Mesenchymal stem cell (in vitro differentiated cells and primary cell): Measurements from ENCODE around the gene KCNN4.

Source experiments
- DNase-seq: peaks from one replicate; pipeline ENCODE4 v3.0.0-alpha.2; 2013
- H2AFZ ChIP-seq: one replicate; pipeline ENCODE4 v1.6.1; 2013; ENCODE audit warnings: low read depth, mild to moderate bottlenecking, control low read depth, inconsistent platforms, low read length, moderate library complexity
- H2AK5ac ChIP-seq: 2 replicates; pipeline ENCODE4 v1.6.1; 2013; ENCODE audit warnings: low read length, moderate library complexity, mild to moderate bottlenecking, inconsistent platforms; ENCODE audit not compliant: severe bottlenecking
- H2BK120ac ChIP-seq: one replicate; pipeline ENCODE4 v1.6.1; 2013; ENCODE audit warnings: low read depth, mild to moderate bottlenecking, inconsistent platforms, low read length, moderate library complexity
- H2BK12ac ChIP-seq, 2 experiments: one replicate each; pipeline ENCODE4 v1.6.1; 2013; ENCODE audit warnings: inconsistent platforms in 2 of 2, low read length in 2 of 2, mild to moderate bottlenecking in 2 of 2, moderate library complexity in 2 of 2, control low read depth in 1 of 2
- H2BK15ac ChIP-seq: one replicate; pipeline ENCODE4 v1.6.1; 2013; ENCODE audit warnings: mild to moderate bottlenecking, low read depth, inconsistent platforms; ENCODE audit not compliant: poor library complexity, severe bottlenecking
- H2BK5ac ChIP-seq: 2 replicates; pipeline ENCODE4 v1.6.1; 2013; ENCODE audit warnings: low read depth, mild to moderate bottlenecking, low read length, control low read depth, inconsistent platforms; ENCODE audit not compliant: poor library complexity, severe bottlenecking
- H3K14ac ChIP-seq, 2 experiments: one replicate each; pipeline ENCODE4 v1.6.1; 2013; ENCODE audit warnings: inconsistent platforms in 2 of 2, low read length in 2 of 2, control low read depth in 1 of 2, mild to moderate bottlenecking in 1 of 2, moderate library complexity in 1 of 2
- H3K18ac ChIP-seq, 2 experiments: one replicate each; pipeline ENCODE4 v1.6.1; 2013; ENCODE audit warnings: inconsistent platforms in 2 of 2, low read length in 2 of 2, control low read depth in 1 of 2, low read depth in 1 of 2, mild to moderate bottlenecking in 1 of 2
- H3K23ac ChIP-seq, 2 experiments: one replicate each; pipeline ENCODE4 v1.6.1; 2013; ENCODE audit warnings: inconsistent platforms in 2 of 2, low read length in 2 of 2, mild to moderate bottlenecking in 2 of 2, moderate library complexity in 2 of 2, control low read depth in 1 of 2
- H3K27ac ChIP-seq: 2 replicates; pipeline ENCODE4 v1.5.1; 2013; ENCODE audit warnings: mild to moderate bottlenecking, moderate library complexity, low read length, control low read depth, inconsistent platforms; ENCODE audit not compliant: poor library complexity, severe bottlenecking
- H3K27me3 ChIP-seq, 2 experiments: 2 replicates each; pipeline versions ENCODE4 v1.6.1 to v1.7.0; 2013; ENCODE audit warnings: low read length in 2 of 2, mild to moderate bottlenecking in 2 of 2, moderate library complexity in 2 of 2, control low read depth in 1 of 2, inconsistent platforms in 1 of 2; ENCODE audit not compliant: control insufficient read depth in 1 of 2, insufficient read depth in 1 of 2
- H3K36me3 ChIP-seq, 2 experiments: 2 replicates each; pipeline versions ENCODE4 v1.6.1 to v1.7.0; 2013; ENCODE audit warnings: low read length in 2 of 2, control low read depth in 1 of 2, inconsistent platforms in 1 of 2, low read depth in 1 of 2, mild to moderate bottlenecking in 1 of 2; ENCODE audit not compliant: insufficient read depth in 2 of 2, control insufficient read depth in 1 of 2
- H3K4ac ChIP-seq, 2 experiments: one replicate each; pipeline ENCODE4 v1.6.1; 2013; ENCODE audit warnings: inconsistent platforms in 2 of 2, low read length in 2 of 2, mild to moderate bottlenecking in 2 of 2, moderate library complexity in 2 of 2, control low read depth in 1 of 2, low read depth in 1 of 2
- H3K4me1 ChIP-seq: 2 replicates; pipeline ENCODE4 v1.6.1; 2013; ENCODE audit warnings: low read depth, low read length, control low read depth; ENCODE audit not compliant: control insufficient read depth, insufficient read depth
- H3K4me2 ChIP-seq: 2 replicates; pipeline ENCODE4 v1.6.1; 2013; ENCODE audit warnings: low read length, mild to moderate bottlenecking, inconsistent platforms; ENCODE audit not compliant: poor library complexity, severe bottlenecking
- H3K4me3 ChIP-seq, 2 experiments: 2 replicates each; pipeline versions ENCODE4 v1.5.1 to v1.7.0; 2013; ENCODE audit warnings: low read length in 2 of 2, mild to moderate bottlenecking in 2 of 2, control low read depth in 1 of 2, low read depth in 1 of 2; ENCODE audit not compliant: insufficient read depth in 1 of 2
- H3K79me1 ChIP-seq: replicated peaks from 2 replicates; pipeline ENCODE4 v1.6.1; 2013; ENCODE audit warnings: mild to moderate bottlenecking, control low read depth, low read length, inconsistent platforms; ENCODE audit not compliant: poor library complexity, severe bottlenecking
- H3K9ac ChIP-seq: 2 replicates; pipeline ENCODE4 v1.7.0; 2013; ENCODE audit warnings: mild to moderate bottlenecking, low read length, moderate library complexity
- H3K9me3 ChIP-seq: 2 replicates; pipeline ENCODE4 v1.7.0; 2013; ENCODE audit warnings: mild to moderate bottlenecking, low read length; ENCODE audit not compliant: control insufficient read depth
- H4K8ac ChIP-seq: one replicate; pipeline ENCODE4 v1.6.1; 2013; ENCODE audit warnings: inconsistent platforms, mild to moderate bottlenecking, low read length, moderate library complexity
- H4K91ac ChIP-seq: one replicate; pipeline ENCODE4 v1.6.1; 2013; ENCODE audit warnings: mild to moderate bottlenecking, low read length, inconsistent platforms
- WGBS: methylation state at CpG from one replicate; pipeline ENCODE4 v1.1.7; 2013; ENCODE audit warnings: mixed read lengths; 5-methylcytosine and 5-hydroxymethylcytosine counted together

KCNN4 gene

DNA sequence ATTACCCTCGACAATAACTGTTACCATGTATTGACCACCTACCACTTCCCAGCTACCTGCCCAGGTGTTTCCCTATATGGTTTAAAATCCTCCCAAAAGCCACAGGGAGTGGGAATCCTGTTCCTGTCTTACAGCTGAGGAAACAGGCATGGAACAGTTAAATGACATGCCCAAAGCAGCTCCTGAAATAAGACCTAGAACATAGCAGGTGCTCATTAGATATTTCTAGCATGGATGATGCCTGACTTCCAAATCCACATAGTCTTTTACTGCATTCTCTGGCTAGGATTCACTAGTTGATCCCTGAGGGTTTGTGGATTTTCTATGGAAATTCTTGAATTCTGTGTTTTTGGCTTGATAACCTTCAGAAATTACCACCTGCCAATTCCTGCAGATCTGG lies 13.0 kb downstream of the KCNN4 start:
- H4K8ac ChIP-seq: no peak overlapping the region
- no peak overlapping the region for H3K27ac ChIP-seq
- DNase-seq: no peak
- no peak overlapping the region for H3K4me3 ChIP-seq
- H3K36me3 ChIP-seq: peaks cover 4 to 59% of the 10 kb centered on the region in 2 experiments
- peaks cover 17% of the 10 kb centered on the region for H3K4me1 ChIP-seq
- no peak overlapping the region for H4K91ac ChIP-seq
- H3K4me2 ChIP-seq: no peak overlapping the region
- H3K14ac ChIP-seq: no peak overlapping the region
- H3K9ac ChIP-seq: no peak overlapping the region
- no peak overlapping the region for H2BK15ac ChIP-seq
- no peaks in the 10 kb centered on the region for H3K9me3 ChIP-seq
- no peak overlapping the region for H2BK12ac ChIP-seq
- H2AK5ac ChIP-seq: no peak overlapping the region
- no peak overlapping the region for H3K18ac ChIP-seq
- no peak overlapping the region for H2BK120ac ChIP-seq
- no peak overlapping the region for H2BK5ac ChIP-seq
- no peak overlapping the region for H3K23ac ChIP-seq
- no peaks in the 10 kb centered on the region for H3K27me3 ChIP-seq
- 96% methylated on average over 1 of the region's 1 CpG for WGBS
- no peak overlapping the region for H3K4ac ChIP-seq
- no peak overlapping the region for H2AFZ ChIP-seq
- no peaks in the 10 kb centered on the region for H3K79me1 ChIP-seq

DNA sequence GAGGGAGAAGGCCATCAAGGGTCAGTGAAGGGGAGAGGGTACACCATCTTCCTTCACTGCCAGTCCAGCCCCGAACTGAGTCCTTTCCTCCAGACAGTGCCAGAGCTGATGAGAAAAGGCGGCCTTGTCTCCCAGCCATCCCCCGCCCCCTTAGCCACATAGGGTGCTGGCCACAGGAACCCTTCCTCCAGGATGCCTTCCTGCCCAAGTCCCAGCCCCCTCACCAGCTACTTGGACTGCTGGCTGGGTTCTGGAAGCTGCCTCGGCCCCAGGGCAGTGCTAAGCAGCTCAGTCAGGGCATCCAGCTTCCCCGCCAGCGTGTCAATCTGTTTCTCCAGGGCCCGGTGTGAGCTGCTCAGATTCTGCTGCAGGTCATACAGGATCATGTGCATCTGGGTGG lies 13.5 kb downstream of the KCNN4 start:
- Histone ChIP-seq H3K18ac (no peak overlapping the region), H3K79me1 (no peaks in the 10 kb centered on the region), H3K36me3 (peaks cover 4 to 59% of the 10 kb centered on the region in 2 experiments), H3K9ac (no peak overlapping the region), H2BK5ac (no peak overlapping the region), H3K4ac (no peak overlapping the region), H4K91ac (no peak overlapping the region), H3K4me2 (no peak overlapping the region), H2BK120ac (no peak overlapping the region), H4K8ac (no peak overlapping the region), H2BK12ac (peak overlapping the region in 1 of 2 experiments; percentile 14), H3K4me1 (peaks cover 17% of the 10 kb centered on the region), H3K27me3 (no peaks in the 10 kb centered on the region), H3K4me3 (no peak overlapping the region), H2BK15ac (no peak overlapping the region), H2AK5ac (no peak overlapping the region), H2AFZ (no peak overlapping the region), H3K27ac (no peak overlapping the region), H3K14ac (no peak overlapping the region), H3K23ac (no peak overlapping the region), H3K9me3 (no peaks in the 10 kb centered on the region)
- 96% methylated on average over 7 of the region's 7 CpGs for WGBS
- DNase-seq: no peak

DNA sequence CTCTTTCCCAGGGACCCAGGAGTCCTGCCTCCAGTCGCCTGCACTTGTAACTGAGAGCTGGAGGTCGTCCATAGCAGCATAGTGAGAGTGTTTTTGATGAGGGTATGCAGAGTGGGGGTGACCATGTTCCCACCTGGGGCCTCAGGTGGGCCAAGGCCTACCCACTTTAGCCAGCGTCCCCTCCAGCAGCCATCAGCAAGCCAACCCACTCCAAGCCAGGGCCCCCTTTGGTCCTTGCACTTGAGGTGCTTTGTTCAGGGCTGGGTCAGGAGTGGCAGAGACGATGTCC lies 14.1 kb downstream of the KCNN4 start:
- Histone ChIP-seq H3K9ac (peak overlapping the region; percentile 77), H3K14ac (no peak overlapping the region), H4K8ac (no peak overlapping the region), H2BK12ac (peak overlapping the region in 1 of 2 experiments; percentile 23), H3K36me3 (peaks cover 4 to 55% of the 10 kb centered on the region in 2 experiments), H2BK15ac (peak overlapping the region; percentile 9), H3K4ac (no peak overlapping the region), H3K4me1 (peaks cover 17% of the 10 kb centered on the region), H3K4me2 (no peak overlapping the region), H3K79me1 (no peaks in the 10 kb centered on the region), H3K9me3 (no peaks in the 10 kb centered on the region), H2BK120ac (no peak overlapping the region), H2AK5ac (peak overlapping the region; percentile 56), H4K91ac (no peak overlapping the region), H2AFZ (no peak overlapping the region), H3K18ac (no peak overlapping the region), H3K23ac (no peak overlapping the region), H2BK5ac (no peak overlapping the region), H3K27me3 (no peaks in the 10 kb centered on the region), H3K27ac (no peak overlapping the region), H3K4me3 (no peak overlapping the region)
- 70% methylated on average over 4 of the region's 4 CpGs for WGBS
- DNase-seq: no peak

DNA sequence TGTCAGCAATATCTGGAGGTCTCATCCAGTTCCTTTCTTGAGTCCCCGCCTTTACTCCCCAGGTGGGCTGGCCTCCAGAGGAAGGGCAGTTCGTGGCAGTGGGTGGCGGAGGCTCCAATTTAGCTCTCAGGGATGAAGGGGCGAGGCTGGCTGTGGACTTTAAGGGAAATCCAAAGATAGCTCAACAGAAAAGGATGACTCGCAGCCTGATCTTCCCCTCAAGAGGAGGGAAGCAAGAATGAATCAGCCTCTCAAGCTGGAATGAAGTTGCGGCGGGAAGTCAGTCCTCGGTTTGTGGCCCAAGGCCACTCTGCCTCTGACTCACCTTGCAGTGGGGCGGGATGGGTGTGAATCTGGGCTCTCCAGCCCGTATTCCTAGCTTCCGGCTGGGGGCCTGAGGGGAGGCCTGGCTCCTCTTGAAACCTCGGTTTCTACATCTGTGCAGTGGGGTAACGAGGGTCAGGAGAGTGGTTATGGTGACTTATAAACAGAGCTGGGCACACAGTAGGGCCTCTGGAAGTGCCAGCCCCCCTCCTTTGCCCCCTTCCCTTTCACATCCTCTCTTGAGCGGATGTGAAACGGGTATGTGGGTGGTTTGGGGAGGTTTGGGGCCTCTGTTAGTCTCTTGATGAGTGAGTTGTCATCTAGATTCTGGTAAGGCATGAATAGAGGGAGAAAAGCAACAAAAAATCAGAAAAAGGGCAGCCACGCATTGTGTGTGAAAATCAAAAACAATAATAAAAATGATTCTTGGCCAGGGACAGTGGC lies 15.5 kb downstream of the KCNN4 start:
- H3K9me3 ChIP-seq: no peaks in the 10 kb centered on the region
- H2BK12ac ChIP-seq: peak overlapping the region; percentile 59 to 75
- peak; percentile 98 for DNase-seq
- H3K18ac ChIP-seq: peak overlapping the region; percentile 78 to 87
- H3K27ac ChIP-seq: peak overlapping the region; percentile 91
- peak overlapping the region; percentile 68 for H2AK5ac ChIP-seq
- peak overlapping the region; percentile 77 for H3K9ac ChIP-seq
- H3K14ac ChIP-seq: no peak overlapping the region
- H2AFZ ChIP-seq: no peak overlapping the region
- peak overlapping the region; percentile 55 for H2BK120ac ChIP-seq
- no peak overlapping the region for H3K4me3 ChIP-seq
- H3K79me1 ChIP-seq: no peaks in the 10 kb centered on the region
- WGBS: 6% methylated on average over 14 of the region's 16 CpGs
- H4K8ac ChIP-seq: peak overlapping the region; percentile 83
- H3K4me2 ChIP-seq: no peak overlapping the region
- H3K36me3 ChIP-seq: peaks cover 4 to 42% of the 10 kb centered on the region in 2 experiments
- H2BK15ac ChIP-seq: peak overlapping the region; percentile 95
- peak overlapping the region; percentile 71 for H4K91ac ChIP-seq
- peaks cover 17% of the 10 kb centered on the region for H3K4me1 ChIP-seq
- H3K27me3 ChIP-seq: no peaks in the 10 kb centered on the region
- peak overlapping the region in 1 of 2 experiments; percentile 34 for H3K23ac ChIP-seq
- H2BK5ac ChIP-seq: peak overlapping the region; percentile 74
- H3K4ac ChIP-seq: peak overlapping the region in 1 of 2 experiments; percentile 24
